GM10266 (cell line): ENCODE data around the gene ARHGAP42.

Experiments used
- DNase-seq: peaks from one replicate; pipeline ENCODE4 v3.0.0; 2012; ENCODE audit errors: extremely low spot score
- CTCF ChIP-seq: IDR thresholded peaks from 2 replicates; pipeline ENCODE4 v1.5.1; 2012; ENCODE audit warnings: mild to moderate bottlenecking, low read depth; ENCODE audit not compliant: control insufficient read depth, insufficient read depth; ENCODE audit errors: missing control alignments

ARHGAP42 gene

GRCh38 chr11:100687630-100688395 is 725 bp downstream of the ARHGAP42 start:
- DNase-seq = peak; percentile 75
- TF ChIP-seq CTCF = peak; percentile 49

- no peak for TF ChIP-seq CTCF
- no peak for DNase-seq
Observed at GRCh38 chr11:100689141-100689540, 2.1 kb downstream of the ARHGAP42 start.

GRCh38 chr11:100691896-100692653 is 5.0 kb downstream of the ARHGAP42 start:
- no peak for TF ChIP-seq CTCF
- no peak for DNase-seq

DNA sequence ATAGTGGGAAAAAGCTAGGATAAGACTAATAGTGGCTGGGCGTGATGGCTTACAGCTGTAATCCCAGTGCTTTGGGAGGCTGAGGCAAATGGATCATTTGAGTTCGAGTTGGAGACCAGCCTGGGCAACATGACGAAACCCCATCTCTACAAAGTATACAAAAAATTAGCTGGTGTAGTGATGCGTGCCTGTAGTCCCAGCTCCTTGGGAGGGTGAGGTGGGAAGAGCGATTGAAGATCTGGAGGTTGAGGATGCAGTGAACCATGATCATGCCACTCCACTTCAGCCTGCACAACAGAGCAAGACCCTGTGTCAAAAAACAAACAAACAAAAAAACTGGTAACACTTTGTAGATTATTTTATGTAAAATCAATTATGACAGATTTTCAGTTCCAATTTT is 8.8 kb downstream of the ARHGAP42 start:
- no peak for TF ChIP-seq CTCF
- no peak for DNase-seq

DNA sequence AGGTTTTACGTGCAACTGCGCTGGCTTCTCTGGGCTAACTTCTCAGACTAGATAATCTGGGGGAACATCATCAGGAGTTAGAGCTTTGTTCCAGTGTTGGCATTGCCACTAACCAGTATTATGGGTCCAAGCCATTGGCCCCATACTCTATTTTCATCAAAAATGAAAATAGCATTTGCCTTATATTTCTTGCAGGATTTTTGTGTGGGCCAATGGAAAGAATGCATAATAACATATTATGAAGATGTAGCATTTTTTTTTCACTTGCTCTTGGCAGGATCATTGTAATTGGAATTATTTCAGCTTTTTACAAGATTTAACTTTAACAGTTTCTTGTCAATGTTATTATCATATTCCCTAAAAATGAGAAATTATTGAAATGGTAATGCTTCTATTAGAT is 16.1 kb downstream of the ARHGAP42 start:
- no peak for DNase-seq
- no peak for TF ChIP-seq CTCF

DNA sequence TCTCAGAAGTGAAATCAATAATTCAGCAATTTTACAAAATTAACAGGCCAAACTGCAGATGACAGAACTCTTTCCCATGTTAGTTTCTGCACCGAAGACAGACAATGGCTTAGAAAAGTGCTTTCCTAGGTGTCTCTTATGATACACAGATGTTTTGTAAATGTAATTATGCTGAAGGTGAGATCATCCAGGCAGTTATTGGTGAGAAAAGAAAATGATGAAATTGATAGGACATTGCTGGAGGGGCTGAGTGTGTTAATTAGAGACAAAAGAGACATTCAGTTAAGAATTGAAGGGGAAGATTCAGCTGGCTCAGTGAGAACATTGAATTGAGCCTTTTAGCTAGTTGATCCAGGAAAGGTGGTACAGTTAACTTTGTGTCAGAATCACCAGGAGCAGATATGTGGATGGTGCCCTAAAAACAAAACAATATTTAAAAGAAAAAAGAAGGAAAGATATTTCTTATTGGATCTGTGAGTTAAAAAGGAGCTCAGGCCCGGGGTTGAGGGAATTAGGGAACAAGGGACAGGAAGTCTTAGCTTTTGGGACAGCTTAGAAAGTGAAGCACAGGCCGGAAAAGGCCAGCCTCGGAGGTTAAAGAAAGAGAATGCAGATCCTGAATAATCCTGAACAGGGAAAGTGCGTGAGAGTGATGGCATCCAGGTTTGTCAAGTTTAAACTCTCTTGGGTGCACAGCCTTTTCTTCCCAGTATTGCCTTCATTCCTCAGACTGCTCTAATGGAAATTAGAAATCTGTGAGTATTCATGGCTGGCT is 16.9 kb downstream of the ARHGAP42 start:
- no peak for TF ChIP-seq CTCF
- DNase-seq = no peak
